NCI-H82 treated with DMSO at 0.1 percent for 48 hours (cell line): ENCODE results near the gene TRABD2B.

ENCODE experiments used
- DNase-seq: peaks from one replicate; lab custom pipeline; 2025; ENCODE audit not compliant: unreplicated experiment; lab: John Stamatoyannopoulos, UW

Gene TRABD2B

GRCh38 chr1:47711184-47711847 is 285.9 kb downstream of the TRABD2B start:
- DNase-seq, result no peak
